HG02870 (cell line): ENCODE results near the gene KCNMA1.

ENCODE experiments used
- ATAC-seq: cut with Tn5 transposase; IDR thresholded peaks from one replicate; pipeline ENCODE4 v1.9.1; 2021; ENCODE audit warnings: mild to moderate bottlenecking, moderate library complexity; ENCODE audit not compliant: unreplicated experiment

The KCNMA1 gene

DNA sequence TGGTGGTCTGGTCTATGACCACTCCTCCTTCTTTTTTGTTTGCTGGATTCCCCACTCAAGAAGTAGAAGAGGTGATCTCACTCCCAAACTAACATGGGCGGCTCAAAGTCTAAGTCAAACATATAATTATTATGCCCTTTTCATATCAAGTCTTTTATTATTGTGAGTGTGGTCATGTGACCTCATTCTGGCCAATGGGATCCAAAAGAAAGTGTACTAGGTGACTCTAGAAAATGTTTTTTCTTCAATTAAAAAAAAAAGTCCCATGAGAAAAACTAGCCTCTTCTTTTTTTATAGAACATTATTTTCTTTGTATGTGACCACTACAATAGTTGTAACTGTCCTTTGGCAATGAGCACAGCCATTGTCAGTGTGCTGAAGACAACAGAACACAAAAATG, 772.7 kb downstream of the KCNMA1 start:
- ATAC-seq: no peak

DNA sequence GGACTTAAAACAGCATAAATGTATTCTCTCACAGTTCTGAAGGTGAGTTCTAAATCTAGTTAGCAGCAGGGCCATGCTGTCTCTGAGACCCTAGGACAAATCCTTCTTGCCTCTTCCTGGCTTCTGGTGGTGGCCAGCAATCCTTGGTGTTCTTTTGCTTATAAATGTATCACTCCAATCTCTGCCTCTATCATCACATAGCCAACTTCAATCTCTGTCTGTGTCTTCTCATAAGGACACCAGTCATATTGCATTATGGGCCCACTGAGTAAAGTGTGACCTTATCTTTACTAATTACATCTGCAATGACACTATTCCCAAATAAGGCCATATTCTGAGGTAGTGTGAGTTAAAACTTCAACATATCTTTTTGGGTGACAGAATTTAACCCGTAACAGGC, 778.9 kb downstream of the KCNMA1 start:
- no peak for ATAC-seq

DNA sequence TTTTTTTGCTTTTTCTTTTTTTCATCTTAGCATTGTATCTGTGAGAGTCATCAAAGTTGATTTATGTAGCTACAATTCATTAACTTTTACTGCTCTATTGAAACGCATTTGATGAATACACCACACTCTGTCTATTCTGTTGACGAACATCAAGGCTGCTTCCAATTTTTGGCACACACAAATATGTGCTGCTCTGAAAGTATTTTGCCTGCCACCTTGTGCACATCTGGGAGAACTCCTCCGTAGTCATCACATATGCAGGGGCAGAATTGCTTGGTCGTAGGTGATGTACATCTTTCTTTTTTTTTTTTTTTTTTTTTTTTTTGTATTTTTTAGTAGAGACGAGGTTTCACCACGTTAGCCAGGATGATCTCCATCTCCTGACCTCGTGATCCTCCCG, 796.8 kb downstream of the KCNMA1 start:
- no peak for ATAC-seq

DNA sequence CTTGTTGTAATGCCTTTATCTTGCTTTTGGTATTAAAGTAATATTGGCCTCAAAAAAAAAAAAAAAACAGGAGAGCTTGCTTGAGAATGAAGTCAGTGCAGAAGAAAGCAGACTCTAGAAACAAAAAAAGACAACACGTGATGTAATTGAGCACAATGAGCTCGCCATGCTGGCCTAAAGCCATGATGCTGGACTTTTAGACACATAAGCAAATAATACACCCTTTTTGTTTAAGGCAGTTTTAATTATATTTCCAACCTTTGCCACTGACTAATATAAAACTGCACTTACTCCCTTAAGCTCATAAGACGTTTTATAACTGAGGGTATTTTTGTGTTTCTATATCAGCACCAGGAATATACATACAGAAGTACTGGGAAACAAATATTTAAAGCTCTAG, 798.3 kb downstream of the KCNMA1 start:
- no peak for ATAC-seq

DNA sequence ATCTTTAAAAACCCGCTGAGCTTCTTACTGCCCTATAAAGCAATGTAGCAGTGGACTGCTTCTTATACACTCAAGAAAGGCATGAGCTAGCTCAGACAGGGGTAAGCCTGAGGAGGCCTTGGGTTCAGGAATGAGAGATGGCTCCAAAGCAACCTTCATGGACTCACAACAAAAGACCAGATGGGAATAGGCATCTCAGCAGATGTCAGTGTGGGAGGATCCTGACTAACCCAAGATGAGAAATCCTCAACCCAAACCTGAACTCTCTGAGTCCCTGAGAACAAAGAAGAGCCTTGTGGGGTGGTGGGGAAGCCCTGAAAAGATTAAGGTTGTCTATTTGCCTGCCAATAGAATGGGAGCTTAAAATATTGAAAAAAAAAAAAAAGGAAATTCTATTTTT, 807.4 kb downstream of the KCNMA1 start:
- no peak for ATAC-seq

DNA sequence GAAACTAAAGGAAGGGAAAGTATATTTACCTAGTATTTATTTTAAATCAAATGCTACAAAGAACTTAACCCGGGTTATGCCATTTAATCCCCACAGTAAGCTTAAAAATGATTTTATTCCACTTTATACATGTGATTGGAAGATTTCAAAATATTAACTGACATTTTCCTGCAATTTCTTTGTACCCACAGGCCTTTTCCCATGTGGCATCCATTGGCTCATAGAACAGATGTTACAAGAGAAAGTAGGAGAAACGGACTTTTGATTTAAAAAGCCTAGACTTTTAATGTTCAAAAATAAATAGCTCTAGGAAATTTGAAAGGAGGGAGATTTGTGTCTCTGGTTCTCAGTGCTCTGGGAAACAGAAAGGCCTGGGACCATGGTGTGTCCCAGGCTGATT, 807.9 kb downstream of the KCNMA1 start:
- no peak for ATAC-seq
